Subcutaneous abdominal adipose tissue (tissue), 5 donors: ENCODE results near the gene TNC.

Source experiments
- H3K27ac ChIP-seq: one replicate; pipeline ENCODE4 v1.7.0; 2013; ENCODE audit warnings: low read depth, mild to moderate bottlenecking, inconsistent platforms, low read length, moderate library complexity
- H3K27me3 ChIP-seq, 5 donors: one replicate each; pipeline ENCODE4 v1.7.0; 2013; ENCODE audit warnings: low read length in 5 of 5, inconsistent platforms in 1 of 5; ENCODE audit not compliant: control insufficient read depth in 5 of 5, insufficient read depth in 4 of 5
- H3K36me3 ChIP-seq, 5 donors: one replicate each; pipeline ENCODE4 v1.7.0; 2013; ENCODE audit warnings: low read length in 5 of 5; ENCODE audit not compliant: control insufficient read depth in 5 of 5, insufficient read depth in 5 of 5
- H3K4me1 ChIP-seq, 5 donors: one replicate each; pipeline ENCODE4 v1.7.0; 2013; ENCODE audit warnings: low read length in 5 of 5, mild to moderate bottlenecking in 3 of 5, moderate library complexity in 1 of 5; ENCODE audit not compliant: control insufficient read depth in 5 of 5, insufficient read depth in 5 of 5
- H3K4me3 ChIP-seq, 5 donors: one replicate each; pipeline ENCODE4 v1.7.0; 2013; ENCODE audit warnings: low read length in 5 of 5, low read depth in 1 of 5
- H3K9ac ChIP-seq, 5 donors: one replicate each; pipeline ENCODE4 v1.7.0; 2013; ENCODE audit warnings: low read length in 5 of 5, mild to moderate bottlenecking in 4 of 5, moderate library complexity in 3 of 5
- H3K9me3 ChIP-seq, 5 donors: one replicate each; pipeline ENCODE4 v1.7.0; 2013; ENCODE audit warnings: low read length in 5 of 5; ENCODE audit not compliant: control insufficient read depth in 5 of 5
- donor health status: healthy.
- donor health status: healthy.
- donor health status: healthy.
- donor health status: healthy.
- donor health status: healthy.

TNC gene

GRCh38 chr9:115022760-115023434 lies 95.1 kb downstream of the TNC start:
- no peak overlapping the region for H3K9ac ChIP-seq

GRCh38 chr9:115018547-115019435 lies 99.2 kb downstream of the TNC start:
- H3K9me3 ChIP-seq, result no peaks in the 10 kb centered on the region
- H3K27me3 ChIP-seq, result no peaks in the 10 kb centered on the region
- H3K27ac ChIP-seq, result no peak overlapping the region
- peaks cover 0 to 3% (median 0%) of the 10 kb centered on the region in 5 donors for H3K4me1 ChIP-seq
- H3K9ac ChIP-seq, result no peak overlapping the region
- H3K36me3 ChIP-seq, result no peaks in the 10 kb centered on the region
- H3K4me3 ChIP-seq, result no peak overlapping the region

More at GRCh38 chr9:115022760-115023434, 95.1 kb downstream of the TNC start:
- no peak overlapping the region for H3K27ac ChIP-seq
- no peaks in the 10 kb centered on the region for H3K4me1 ChIP-seq
- H3K36me3 ChIP-seq, result no peaks in the 10 kb centered on the region
- no peaks in the 10 kb centered on the region for H3K9me3 ChIP-seq
- H3K27me3 ChIP-seq, result no peaks in the 10 kb centered on the region
- H3K4me3 ChIP-seq, result no peak overlapping the region

DNA sequence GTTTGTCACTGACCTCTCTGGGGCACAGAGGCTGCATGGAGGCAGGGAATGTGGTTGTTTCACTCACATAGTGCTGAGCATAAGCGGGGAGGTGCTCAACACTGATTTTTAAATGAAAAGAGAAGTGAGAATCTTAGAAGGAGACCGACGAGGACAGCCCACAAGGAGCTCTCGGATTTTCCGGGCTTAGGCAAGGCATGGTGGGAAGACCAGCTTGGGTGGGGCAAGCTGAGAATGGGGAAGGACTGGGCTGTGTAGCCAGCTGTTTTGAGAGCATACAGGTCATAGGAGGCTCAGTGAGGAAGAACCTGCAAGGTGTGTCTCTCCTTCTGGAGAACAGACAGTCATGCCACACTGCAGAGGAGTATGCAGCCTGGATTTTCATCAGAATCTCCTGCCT lies 101.6 kb downstream of the TNC start:
- Histone ChIP-seq H3K9ac (no peak overlapping the region), H3K36me3 (no peaks in the 10 kb centered on the region), H3K27ac (no peak overlapping the region), H3K4me1 (peaks cover 0 to 3% (median 0%) of the 10 kb centered on the region in 5 donors), H3K9me3 (no peaks in the 10 kb centered on the region), H3K4me3 (no peak overlapping the region), H3K27me3 (no peaks in the 10 kb centered on the region)

GRCh38 chr9:115015018-115015635 lies 102.8 kb downstream of the TNC start:
- Histone ChIP-seq H3K27me3 (no peaks in the 10 kb centered on the region), H3K9ac (no peak overlapping the region), H3K9me3 (no peaks in the 10 kb centered on the region), H3K4me3 (no peak overlapping the region), H3K27ac (no peak overlapping the region), H3K36me3 (no peaks in the 10 kb centered on the region), H3K4me1 (peaks cover 0 to 3% (median 0%) of the 10 kb centered on the region in 5 donors)

DNA sequence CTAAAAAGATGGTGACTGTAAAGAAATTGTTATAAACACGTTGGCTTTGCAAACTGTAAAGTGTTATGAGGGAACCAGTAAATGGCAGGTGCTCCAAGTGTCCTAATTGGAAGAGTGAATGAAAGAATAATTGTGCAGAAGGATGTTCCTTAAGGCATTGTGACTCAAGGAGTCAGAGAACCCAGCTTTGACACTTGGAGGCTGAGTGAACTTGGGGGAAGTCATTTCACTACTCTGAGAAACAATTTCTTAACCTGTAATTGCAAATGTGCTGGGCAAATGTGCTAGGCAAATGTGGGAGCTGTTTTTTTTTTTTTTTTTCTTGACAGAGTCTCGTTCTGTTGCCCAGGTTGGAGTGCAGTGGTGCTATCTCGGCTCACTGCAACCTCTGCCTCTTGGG lies 103.5 kb downstream of the TNC start:
- Histone ChIP-seq H3K36me3 (no peaks in the 10 kb centered on the region), H3K27ac (no peak overlapping the region), H3K9me3 (no peaks in the 10 kb centered on the region), H3K4me1 (peaks cover 0 to 3% (median 0%) of the 10 kb centered on the region in 5 donors), H3K27me3 (no peaks in the 10 kb centered on the region), H3K9ac (no peak overlapping the region), H3K4me3 (no peak overlapping the region)

DNA sequence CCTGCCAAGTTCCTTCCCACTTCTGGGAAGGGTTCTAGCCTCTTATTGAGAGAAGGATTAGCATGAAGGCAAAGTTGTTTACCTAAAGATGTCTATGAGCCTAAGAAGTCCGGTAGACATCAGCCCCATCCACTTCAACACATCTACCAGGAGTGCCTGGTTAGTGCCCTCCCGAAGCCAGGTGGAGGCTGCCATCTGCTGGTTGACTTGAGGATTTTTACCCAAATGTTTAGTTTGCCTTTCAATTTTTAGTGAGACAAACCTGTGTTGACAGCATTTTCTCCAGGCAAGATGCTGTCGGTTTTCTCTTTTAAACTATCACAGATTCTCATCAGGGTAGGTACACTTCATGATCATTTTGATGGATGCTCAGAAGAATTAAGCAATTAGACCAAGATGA lies 104.0 kb downstream of the TNC start:
- Histone ChIP-seq H3K4me3 (no peak overlapping the region), H3K9me3 (no peaks in the 10 kb centered on the region), H3K4me1 (peaks cover 0 to 3% (median 0%) of the 10 kb centered on the region in 5 donors), H3K27me3 (no peaks in the 10 kb centered on the region), H3K36me3 (no peaks in the 10 kb centered on the region), H3K9ac (no peak overlapping the region), H3K27ac (no peak overlapping the region)

- Histone ChIP-seq H3K9me3 (no peaks in the 10 kb centered on the region), H3K27me3 (no peaks in the 10 kb centered on the region), H3K36me3 (no peaks in the 10 kb centered on the region)
Observed at GRCh38 chr9:115012486-115012885, 105.5 kb downstream of the TNC start.

DNA sequence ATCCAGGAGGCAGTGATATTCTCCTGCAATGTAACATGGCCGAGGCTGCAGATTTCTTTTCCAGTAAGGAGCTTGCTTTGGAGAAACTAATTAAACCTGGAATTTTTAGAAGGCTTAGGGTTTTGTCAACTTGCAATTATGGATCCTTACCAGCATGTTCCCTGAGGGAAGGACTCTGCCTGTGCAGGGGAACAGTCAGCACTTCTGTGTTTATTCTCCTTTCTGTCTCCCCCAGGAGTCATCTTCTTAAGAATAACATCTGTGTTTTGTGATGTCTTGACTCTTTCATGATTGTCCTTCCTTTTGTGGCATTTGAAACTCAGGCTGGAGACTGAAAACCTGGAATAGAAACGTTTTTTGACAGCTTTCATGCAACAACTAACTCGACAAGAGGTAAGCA lies 107.1 kb downstream of the TNC start:
- H3K36me3 ChIP-seq, result no peaks in the 10 kb centered on the region
- no peak overlapping the region for H3K27ac ChIP-seq
- no peak overlapping the region for H3K9ac ChIP-seq
- no peaks in the 10 kb centered on the region for H3K27me3 ChIP-seq
- no peaks in the 10 kb centered on the region for H3K9me3 ChIP-seq
- peaks cover 0 to 4% (median 0%) of the 10 kb centered on the region in 5 donors for H3K4me1 ChIP-seq
- H3K4me3 ChIP-seq, result no peak overlapping the region

More at GRCh38 chr9:115012486-115012885, 105.5 kb downstream of the TNC start:
- Histone ChIP-seq H3K9ac (no peak overlapping the region), H3K27ac (no peak overlapping the region), H3K4me1 (peaks cover 0 to 4% (median 0%) of the 10 kb centered on the region in 5 donors), H3K4me3 (no peak overlapping the region)

DNA sequence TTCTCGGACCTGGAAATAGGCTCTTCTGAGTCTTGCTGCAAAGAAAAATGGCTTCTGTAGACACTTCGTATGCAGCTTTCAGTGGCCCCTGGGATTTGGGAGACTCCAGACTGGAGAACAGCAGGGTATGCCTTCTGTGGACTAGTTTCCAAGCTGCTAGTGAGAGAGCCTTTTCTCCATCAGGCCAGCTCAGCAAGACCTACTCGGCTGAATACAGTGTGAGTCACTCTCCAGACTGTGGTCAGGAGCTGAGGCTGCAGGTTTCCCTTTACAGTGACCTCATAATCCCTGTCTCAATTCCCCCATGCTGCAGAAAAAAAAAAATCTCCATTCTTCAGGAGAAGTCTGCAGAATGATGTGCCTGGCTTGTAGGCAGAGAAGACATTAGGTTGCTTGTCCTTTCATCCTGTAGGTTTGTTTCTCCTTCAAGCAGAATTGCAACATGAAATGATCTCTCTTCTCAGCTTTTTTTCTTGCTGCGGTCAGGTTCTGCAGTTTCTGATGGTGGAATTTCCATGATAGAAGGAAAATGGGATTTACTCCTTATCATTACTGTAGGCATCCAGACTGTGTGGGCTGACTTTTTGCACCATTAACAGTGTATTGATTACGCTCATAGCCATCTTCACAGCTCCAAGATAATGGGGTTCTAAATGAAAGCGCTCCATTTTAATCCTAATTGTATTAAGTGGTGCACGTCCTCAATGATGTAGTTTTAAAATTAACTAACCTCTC lies 109.3 kb downstream of the TNC start:
- H3K27ac ChIP-seq, result no peak overlapping the region
- H3K9ac ChIP-seq, result no peak overlapping the region
- H3K4me1 ChIP-seq, result peaks cover 0 to 4% (median 0%) of the 10 kb centered on the region in 5 donors
- H3K36me3 ChIP-seq, result no peaks in the 10 kb centered on the region
- no peaks in the 10 kb centered on the region for H3K27me3 ChIP-seq
- H3K4me3 ChIP-seq, result no peak overlapping the region
- no peaks in the 10 kb centered on the region for H3K9me3 ChIP-seq
